Suprapubic skin (tissue), 3 donors: Measurements from ENCODE around the gene TEAD1.

Experiments used
- CTCF ChIP-seq, 2 donors: fragments of 200-600 bp in 1 of 2; fragments of 450-650 bp in 1 of 2; sonication (generic) in 1 of 2; IDR thresholded peaks; one replicate each; pipeline ENCODE4 v1.5.1; 2016 to 2019; ENCODE audit warnings: antibody characterized with exemption in 2 of 2, mild to moderate bottlenecking in 1 of 2, moderate library complexity in 1 of 2
- POLR2A ChIP-seq, 2 donors: fragments of 450-650 bp; IDR thresholded peaks; one replicate each; pipeline ENCODE4 v1.6.1; 2017; ENCODE audit warnings: antibody characterized with exemption in 2 of 2, mild to moderate bottlenecking in 2 of 2, moderate library complexity in 2 of 2

- no peak for TF ChIP-seq POLR2A (IDR thresholded peaks at IDR 0.05)
- TF ChIP-seq CTCF (IDR thresholded peaks at IDR 0.05), result no peak
Measured at GRCh38 chr11:12886508-12886907, 212.3 kb downstream of the TEAD1 start.
